ENCODE data around the gene FOXD2.

Gene FOXD2

DNA sequence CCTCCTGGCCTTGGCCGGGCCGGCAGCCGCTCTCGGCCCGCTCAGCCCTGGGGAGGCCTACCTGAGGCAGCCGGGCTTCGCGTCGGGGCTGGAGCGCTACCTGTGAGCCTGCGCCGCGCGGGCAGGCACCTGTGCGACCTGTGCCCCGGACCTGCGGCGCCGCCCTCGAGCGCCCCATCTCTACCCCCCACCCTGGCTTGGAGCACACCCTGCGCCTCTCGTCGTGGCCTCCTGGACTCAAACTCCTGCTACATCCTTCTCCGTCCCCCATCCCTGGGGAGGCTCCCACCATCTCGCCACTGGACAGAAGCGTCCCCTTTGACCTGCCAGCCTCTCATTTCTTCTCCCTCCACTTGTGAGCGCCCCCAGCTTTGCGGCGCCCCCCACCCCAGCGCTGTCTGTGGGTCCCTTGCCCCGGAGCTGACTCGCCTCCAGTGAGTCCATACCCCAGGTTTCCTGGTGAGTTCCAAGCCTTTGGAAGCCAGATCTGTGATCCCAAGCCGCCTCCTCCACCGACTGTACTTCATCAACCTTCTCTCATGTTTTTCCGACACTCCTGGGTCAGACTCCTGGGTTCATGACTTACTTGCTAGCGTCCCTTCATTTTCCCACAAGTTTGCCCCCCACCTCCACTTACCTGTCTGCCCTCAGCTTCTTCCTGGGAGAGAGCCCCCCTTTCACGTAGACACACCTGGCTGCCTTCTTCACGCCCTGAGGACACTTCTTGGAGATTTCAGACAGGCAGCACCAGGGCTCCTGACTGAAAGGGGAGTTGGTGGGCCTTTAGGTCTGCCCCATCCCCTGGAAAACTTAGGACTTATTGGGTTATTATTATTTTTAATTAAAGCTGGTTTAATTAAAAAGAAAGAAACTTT is 20.4 kb upstream of the FOXD2 start:
- DNase-seq: no peak

DNA sequence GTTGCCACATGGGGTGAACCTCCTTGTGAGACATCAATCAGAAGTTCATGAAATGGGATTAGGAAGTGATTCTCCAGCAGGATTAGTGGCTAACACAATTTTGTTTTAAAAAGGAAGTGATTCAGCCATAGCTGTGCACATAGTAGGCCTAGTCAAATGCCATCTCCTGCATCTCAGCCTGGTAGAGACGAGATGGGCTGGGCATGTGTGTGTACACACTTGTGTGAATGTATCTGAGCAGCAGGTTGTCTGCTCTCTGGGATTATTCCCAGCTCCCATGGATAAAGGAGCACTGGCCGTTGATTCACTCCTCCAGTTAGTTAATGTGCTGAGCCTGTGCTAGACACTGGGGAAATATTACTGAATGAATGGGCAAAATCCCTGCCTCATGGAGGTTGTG is 19.7 kb upstream of the FOXD2 start:
- no peak for DNase-seq

- DNase-seq: no peak
Measured at GRCh38 chr1:47418681-47419325, 19.0 kb upstream of the FOXD2 start.

- no peak for DNase-seq
Measured at GRCh38 chr1:47420547-47420946, 17.3 kb upstream of the FOXD2 start.

- no peak for DNase-seq
Measured at GRCh38 chr1:47423872-47424271, 14.0 kb upstream of the FOXD2 start.

- DNase-seq: no peak
Measured at GRCh38 chr1:47424336-47424982, 13.4 kb upstream of the FOXD2 start.

- no peak for DNase-seq
Measured at GRCh38 chr1:47431534-47431933, 6.3 kb upstream of the FOXD2 start.

- peak; percentile 34 for DNase-seq
Measured at GRCh38 chr1:47432071-47433036, 5.5 kb upstream of the FOXD2 start.

DNA sequence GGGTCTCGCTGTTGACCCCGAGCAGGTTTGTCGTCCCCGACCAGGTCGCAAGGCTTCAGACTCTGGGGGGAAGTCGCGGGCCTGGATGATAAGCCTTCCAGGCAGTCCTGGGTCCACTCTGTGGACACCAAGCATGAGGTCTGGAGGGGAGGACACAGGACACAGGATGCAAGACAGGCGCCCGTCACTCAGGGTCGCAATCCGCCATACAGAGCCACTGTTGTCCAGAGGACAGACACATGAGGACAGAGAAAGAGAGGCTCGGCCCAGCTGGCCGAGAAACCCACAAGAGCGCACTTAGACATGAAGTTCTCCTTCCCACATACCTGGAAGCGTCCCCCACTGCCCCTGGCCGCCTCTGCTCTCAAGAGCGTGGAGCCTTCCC is 4.8 kb upstream of the FOXD2 start:
- DNase-seq: no peak

GRCh38 chr1:47433477-47434050 is 4.3 kb upstream of the FOXD2 start:
- DNase-seq: no peak

GRCh38 chr1:47434051-47434842 is 3.6 kb upstream of the FOXD2 start:
- DNase-seq: no peak

GRCh38 chr1:47435506-47436303 is 2.1 kb upstream of the FOXD2 start:
- DNase-seq: no peak

DNA sequence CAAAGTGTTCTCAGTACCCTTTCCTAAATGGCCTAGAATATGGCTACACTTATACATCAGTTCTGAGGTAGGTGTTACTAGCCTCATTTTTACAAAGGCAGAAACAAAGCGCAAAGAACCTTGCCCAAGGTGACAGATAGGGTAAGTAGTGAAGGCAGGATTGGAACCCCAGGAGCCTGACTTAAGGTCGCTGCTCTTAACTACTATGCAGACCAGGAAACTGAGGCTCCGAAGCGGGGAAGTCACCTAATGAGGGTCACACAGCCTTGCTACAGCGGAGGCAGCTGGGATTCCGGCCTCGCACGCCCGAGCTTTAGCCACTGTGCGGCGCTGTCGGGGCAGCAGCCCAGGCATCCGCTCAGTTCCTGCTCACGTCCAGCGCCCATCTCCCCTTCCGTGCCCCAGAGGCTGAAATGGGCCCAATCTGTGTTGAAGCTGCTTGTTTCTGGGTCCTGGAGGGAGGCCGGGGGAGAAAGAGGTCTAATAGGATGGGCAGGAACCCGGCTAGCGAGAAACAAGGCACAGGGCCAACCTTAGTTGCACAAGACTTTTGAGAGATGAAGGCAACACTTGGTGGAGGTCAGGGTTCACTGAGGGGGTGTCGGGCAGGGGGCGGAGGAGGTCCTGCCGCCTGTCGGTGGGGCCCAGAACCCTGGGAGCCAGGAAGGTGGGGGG is 1.4 kb upstream of the FOXD2 start:
- DNase-seq: peak; percentile 71

DNA sequence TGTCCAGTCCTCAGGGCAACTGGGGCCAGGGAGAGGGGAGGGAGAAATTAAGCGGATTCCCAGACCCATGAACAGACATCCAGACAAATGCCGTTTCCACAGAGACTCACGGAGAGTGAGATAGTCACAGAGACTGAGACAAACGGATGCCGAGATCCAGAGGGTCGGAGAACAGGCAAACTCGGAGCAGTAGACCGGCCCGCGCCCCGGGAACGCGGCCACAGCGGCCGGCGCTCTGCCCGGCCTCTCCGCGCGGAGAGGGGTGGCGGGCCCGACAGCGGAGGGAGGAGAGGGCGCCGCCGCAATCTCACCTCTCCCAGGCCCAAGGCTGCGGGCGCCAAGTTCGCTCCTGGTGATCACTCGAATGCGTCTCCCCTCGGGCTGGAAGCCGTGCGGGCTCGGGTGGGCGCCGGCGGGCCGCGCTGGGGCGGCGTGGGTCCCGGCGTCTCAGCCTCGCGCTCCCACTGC is 831 bp upstream of the FOXD2 start:
- DNase-seq: no peak

DNA sequence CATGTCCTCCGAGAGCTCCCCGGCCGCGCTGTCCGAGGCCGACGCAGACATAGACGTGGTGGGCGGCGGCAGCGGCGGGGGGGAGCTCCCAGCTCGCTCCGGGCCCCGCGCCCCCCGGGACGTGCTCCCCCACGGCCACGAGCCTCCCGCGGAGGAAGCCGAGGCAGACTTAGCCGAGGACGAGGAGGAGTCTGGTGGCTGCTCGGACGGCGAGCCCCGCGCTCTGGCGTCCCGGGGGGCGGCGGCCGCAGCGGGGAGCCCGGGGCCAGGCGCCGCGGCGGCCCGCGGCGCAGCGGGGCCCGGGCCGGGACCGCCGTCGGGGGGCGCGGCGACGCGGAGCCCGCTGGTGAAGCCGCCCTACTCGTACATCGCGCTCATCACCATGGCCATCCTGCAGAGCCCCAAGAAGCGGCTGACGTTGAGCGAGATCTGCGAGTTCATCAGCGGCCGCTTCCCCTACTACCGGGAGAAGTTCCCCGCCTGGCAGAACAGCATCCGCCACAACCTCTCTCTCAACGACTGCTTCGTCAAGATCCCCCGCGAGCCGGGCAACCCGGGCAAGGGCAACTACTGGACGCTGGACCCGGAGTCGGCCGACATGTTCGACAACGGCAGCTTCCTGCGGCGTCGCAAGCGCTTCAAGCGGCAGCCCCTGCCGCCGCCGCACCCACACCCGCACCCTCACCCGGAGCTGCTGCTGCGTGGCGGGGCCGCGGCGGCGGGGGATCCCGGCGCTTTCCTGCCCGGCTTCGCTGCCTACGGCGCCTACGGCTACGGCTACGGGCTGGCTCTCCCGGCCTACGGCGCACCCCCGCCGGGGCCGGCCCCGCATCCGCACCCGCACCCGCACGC is 547 bp downstream of the FOXD2 start:
- peak; percentile 18 for DNase-seq

- no peak for DNase-seq
Measured at GRCh38 chr1:47439017-47439818, 1.4 kb downstream of the FOXD2 start.

- DNase-seq: no peak
Measured at GRCh38 chr1:47439819-47440598, 2.2 kb downstream of the FOXD2 start.
